SK-N-MC (cell line): Measurements from ENCODE around the gene MIP.

ENCODE experiments used
- EZH2 ChIP-seq: fragments of 200-600 bp; sonication (generic); IDR thresholded peaks from one replicate; pipeline ENCODE4 v1.6.1; 2017; ENCODE audit warnings: antibody characterized with exemption
- FOXP2 ChIP-seq: optimal IDR thresholded peaks from 2 replicates; pipeline ENCODE3; 2011; ENCODE audit warnings: mild to moderate bottlenecking, moderate library complexity; ENCODE audit not compliant: insufficient read depth; ENCODE audit errors: extremely low read length, control extremely low read depth
- POLR2AphosphoS5 ChIP-seq: IDR thresholded peaks from 2 replicates; pipeline ENCODE4 v1.6.1; 2012; ENCODE audit warnings: mild to moderate bottlenecking, low read depth, low read length, borderline replicate concordance

GRCh38 chr12:56449622-56449984 lies 4.9 kb downstream of the MIP start:
- no peak for TF ChIP-seq EZH2
- no peak for TF ChIP-seq POLR2AphosphoS5
- no peak for TF ChIP-seq FOXP2
